Dermis blood vessel endothelial cell (primary cell): ENCODE results near the gene KRTAP5-5. TPM values are rescaled to one million over a fixed set of nuclear protein-coding genes. Genes with fewer than 3 reads are reported as not detected.

Experiments used
- total RNA-seq: library from RNA; depleted of rRNA; stranded (reverse); fragments of >200 nt; gene quantifications from 2 replicates; pipeline ENCODE4 v1.2.3, GENCODE V29; 2014

Gene KRTAP5-5
- total RNA-seq, 1 donor from 2014 or later, result not detected

Other genes with a start within 250 kb of the KRTAP5-5 start
- gene BRSK2, start 239.8 kb upstream of the KRTAP5-5 start, total RNA-seq, result 0.23 and 0.51 TPM in 2 replicates
- 44.6 and 47.0 TPM in 2 replicates for gene MOB2, start 143.0 kb upstream of the KRTAP5-5 start, total RNA-seq
- gene DUSP8, start 57.5 kb upstream of the KRTAP5-5 start, total RNA-seq, result 0.37 and 1.2 TPM in 2 replicates
- not detected in 2 replicates for gene KRTAP5-1, start 44.5 kb upstream of the KRTAP5-5 start, total RNA-seq
- not detected in 2 replicates for gene KRTAP5-2, start 31.5 kb upstream of the KRTAP5-5 start, total RNA-seq
- not detected in 2 replicates for gene KRTAP5-3, start 21.3 kb upstream of the KRTAP5-5 start, total RNA-seq
- gene KRTAP5-4, start 7.6 kb upstream of the KRTAP5-5 start, total RNA-seq, result not detected in 2 replicates
- 0.28 TPM in 1 of 2 replicates, not detected in the other for gene KRTAP5-6, start 67.4 kb downstream of the KRTAP5-5 start, total RNA-seq
- 0.33 and 1.5 TPM in 2 replicates for gene IFITM10, start 120.8 kb downstream of the KRTAP5-5 start, total RNA-seq
- gene CTSD, start 134.2 kb downstream of the KRTAP5-5 start, total RNA-seq, result 383 and 407 TPM in 2 replicates
- gene SYT8, start 205.2 kb downstream of the KRTAP5-5 start, total RNA-seq, result not detected in 2 replicates
- not detected in 2 replicates for gene TNNI2, start 209.2 kb downstream of the KRTAP5-5 start, total RNA-seq
- 0.42 TPM in 1 of 2 replicates, not detected in the other for gene LSP1, start 223.3 kb downstream of the KRTAP5-5 start, total RNA-seq